HepG2 (cell line): ENCODE data around the gene CSKMT. TPM values are rescaled to one million over a fixed set of nuclear protein-coding genes. Genes with fewer than 3 reads are reported as not detected.

ENCODE experiments used
- AFF4 ChIP-seq: sonication (generic); formaldehyde crosslinking; IDR thresholded peaks from 2 replicates; pipeline ENCODE4 v1.4.0; 2020; ENCODE audit warnings: missing genetic modification reagents
- ARHGAP35 ChIP-seq: sonication (generic); formaldehyde crosslinking; IDR thresholded peaks from 2 replicates; pipeline ENCODE4 v1.9.0; 2022; ENCODE audit warnings: mild to moderate bottlenecking, inconsistent platforms, moderate library complexity, missing genetic modification reagents, borderline replicate concordance
- FLYWCH1 ChIP-seq: sonication (generic); formaldehyde crosslinking; IDR thresholded peaks from 2 replicates; pipeline ENCODE4 v1.8.1; 2023; ENCODE audit warnings: mild to moderate bottlenecking, missing genetic modification reagents
- JARID2 ChIP-seq: sonication (generic); formaldehyde crosslinking; IDR thresholded peaks from 2 replicates; pipeline ENCODE4 v1.8.1; 2023; ENCODE audit warnings: missing genetic modification reagents, inconsistent platforms; ENCODE audit not compliant: insufficient replicate concordance
- KAT2B ChIP-seq: fragments of 150-350 bp; IDR thresholded peaks from 2 replicates; pipeline ENCODE4 v1.6.1; 2014; ENCODE audit warnings: low read depth, low read length, borderline replicate concordance
- KLF9 ChIP-seq: IDR thresholded peaks from 2 replicates; pipeline ENCODE4 v1.6.1; 2016; ENCODE audit warnings: low read depth
- KMT2A ChIP-seq: sonication (generic); formaldehyde crosslinking; IDR thresholded peaks from 2 replicates; pipeline ENCODE4 v1.4.0; 2020; ENCODE audit warnings: missing genetic modification reagents
- REST ChIP-seq, 2 experiments: IDR thresholded peaks; 2 replicates each; pipeline ENCODE4 v1.6.1; 2011 to 2012; ENCODE audit warnings: low read length in 2 of 2, borderline replicate concordance in 1 of 2, low read depth in 1 of 2, mild to moderate bottlenecking in 1 of 2, moderate library complexity in 1 of 2
- SNAPC4 ChIP-seq: sonication (generic); formaldehyde crosslinking; IDR thresholded peaks from 2 replicates; pipeline ENCODE4 v1.4.0; 2020; ENCODE audit warnings: mild to moderate bottlenecking, missing genetic modification reagents
- ZNF597 ChIP-seq: sonication (generic); formaldehyde crosslinking; IDR thresholded peaks from 2 replicates; pipeline ENCODE4 v1.5.0; 2020; ENCODE audit warnings: missing genetic modification reagents
- ZNF816 ChIP-seq: sonication (generic); formaldehyde crosslinking; IDR thresholded peaks from 2 replicates; pipeline ENCODE4 v1.8.0; 2022; ENCODE audit warnings: missing genetic modification reagents, mild to moderate bottlenecking, borderline replicate concordance
- polyA plus RNA-seq, 8 experiments: library from polyadenylated mRNA; depleted of rRNA in 3 of 8; stranded (reverse) in 7 of 8; unstranded in 1 of 8; fragments of >200 nt; fragmentation: Illumina TruSeq in 4 of 8; extraction: Trizol in 4 of 8; gene quantifications; 2 replicates each; pipeline versions ENCODE4 v1.2.1 to v1.2.3, GENCODE V29; 2011 to 2016; ENCODE audit warnings: low read depth in 4 of 8, missing spikeins in 1 of 8, mixed read lengths in 1 of 8; ENCODE audit not compliant: insufficient read depth in 1 of 8
- total RNA-seq, 5 experiments: library from RNA; depleted of rRNA; stranded (reverse); fragments of >200 nt; fragmentation: Illumina TruSeq; extraction: Trizol; gene quantifications; 2 replicates each; pipeline ENCODE4 v1.2.3, GENCODE V29; 2016; ENCODE audit warnings: low read depth in 1 of 5
- TF ChIP-seq, protein P1 (sequence below): sonication (generic); formaldehyde crosslinking; IDR thresholded peaks from 2 replicates; pipeline ENCODE4 v1.4.0; 2020; ENCODE audit warnings: missing genetic modification reagents

Gene CSKMT
- total and polyA plus RNA-seq, 2 of the 13 experiments (the other 11 are each of a cell fraction or from before 2014, with no cell fraction given): 7.6 to 31.8 TPM

GRCh38 chr11:62621567-62622470 lies 43.3 kb upstream of the CSKMT start, which contains the start of gene B3GAT3 (continued):
- TF ChIP-seq AFF4 (CRISPR knock-in tag): no peak
- no peak for TF ChIP-seq REST (IDR thresholded peaks at IDR 0.05; ENCODE audit: borderline replicate concordance in 1 of 2, low read depth in 1 of 2, low read length in 2 of 2)
- TF ChIP-seq, protein P1, sequence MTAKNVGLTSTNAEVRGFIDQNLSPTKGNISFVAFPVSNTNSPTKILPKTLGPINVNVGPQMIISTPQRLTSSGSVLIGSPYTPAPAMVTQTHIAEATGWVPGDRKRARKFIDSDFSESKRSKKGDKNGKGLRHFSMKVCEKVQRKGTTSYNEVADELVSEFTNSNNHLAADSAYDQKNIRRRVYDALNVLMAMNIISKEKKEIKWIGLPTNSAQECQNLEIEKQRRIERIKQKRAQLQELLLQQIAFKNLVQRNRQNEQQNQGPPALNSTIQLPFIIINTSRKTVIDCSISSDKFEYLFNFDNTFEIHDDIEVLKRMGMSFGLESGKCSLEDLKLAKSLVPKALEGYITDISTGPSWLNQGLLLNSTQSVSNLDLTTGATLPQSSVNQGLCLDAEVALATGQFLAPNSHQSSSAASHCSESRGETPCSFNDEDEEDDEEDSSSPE (CRISPR knock-in tag): peak; percentile 95
- TF ChIP-seq ARHGAP35 (CRISPR knock-in tag): no peak; the same call in 1 of the 2 replicates
- peak; percentile 79 for TF ChIP-seq ZNF816 (CRISPR knock-in tag)
- no peak for TF ChIP-seq KAT2B
- TF ChIP-seq FLYWCH1: no peak
- no peak for TF ChIP-seq JARID2 (CRISPR knock-in tag)
- TF ChIP-seq KLF9 (CRISPR knock-in tag): no peak
- TF ChIP-seq ZNF597: 0 out of 2 replicates have a peak, but pooled peaks have one; percentile 65
- peak; percentile 57; the same call in 1 of the 2 replicates for TF ChIP-seq KMT2A (CRISPR knock-in tag)
- TF ChIP-seq SNAPC4 (CRISPR knock-in tag): peak; percentile 73
